ENCODE data around the gene SLC34A3. TPM values are rescaled to one million over a fixed set of nuclear protein-coding genes. Genes with fewer than 3 reads are reported as not detected.

Gene SLC34A3
- total and polyA plus RNA-seq, 9 donors, result 0.15 to 0.46 TPM; not detected in 7

GRCh38 chr9:137278061-137278701, 47.5 kb downstream of the SLC34A3 start:
- TF ChIP-seq POLR2A (IDR thresholded peaks at IDR 0.05) (no peak), EP300 (IDR thresholded peaks at IDR 0.05) (no peak), CTCF (IDR thresholded peaks at IDR 0.05) (no peak)
- H3K36me3 ChIP-seq, result no peaks in the 10 kb centered on the region
- peak in 3 of 5 donors; percentile 30 to 54 (median 53) for DNase-seq

GRCh38 chr9:137278721-137279711, 48.3 kb downstream of the SLC34A3 start:
- H3K4me1 ChIP-seq (ENCODE audit: insufficient read depth), result peaks cover 12% of the 10 kb centered on the region
- H3K9me3 ChIP-seq, result no peaks in the 10 kb centered on the region
- TF ChIP-seq CTCF (IDR thresholded peaks at IDR 0.05) (no peak), POLR2A (IDR thresholded peaks at IDR 0.05) (no peak), EP300 (IDR thresholded peaks at IDR 0.05) (no peak)
- H3K27ac ChIP-seq, result peak overlapping the region; percentile 74 to 87
- no peaks in the 10 kb centered on the region for H3K36me3 ChIP-seq
- peak in 3 of 5 donors; percentile 18 to 41 (median 39) for DNase-seq
- H3K27me3 ChIP-seq, result no peaks in the 10 kb centered on the region
- no peak overlapping the region for H3K4me3 ChIP-seq
- WGBS, 3 donors, result 79 to 91% (median 86%) methylated on average over 119 to 139 of the region's 139 CpGs
- intact Hi-C loops (cut with DNase I), result no loop called here

More at GRCh38 chr9:137278061-137278701, 47.5 kb downstream of the SLC34A3 start:
- Histone ChIP-seq H3K4me3 (peak overlapping the region; percentile 47), H3K9me3 (no peaks in the 10 kb centered on the region), H3K27me3 (no peaks in the 10 kb centered on the region), H3K27ac (peak overlapping the region; percentile 74 to 87), H3K4me1 (ENCODE audit: insufficient read depth) (peaks cover 12% of the 10 kb centered on the region)
- intact Hi-C loops (cut with DNase I), result no loop called here
- WGBS, 3 donors, result 5 to 11% (median 8%) methylated on average over 25 to 54 of the region's 54 CpGs

GRCh38 chr9:137279741-137280473, 49.2 kb downstream of the SLC34A3 start:
- intact Hi-C loops (cut with DNase I), result no loop called here
- Histone ChIP-seq H3K27me3 (no peaks in the 10 kb centered on the region), H3K36me3 (no peaks in the 10 kb centered on the region)

More at GRCh38 chr9:137279741-137280473, 49.2 kb downstream of the SLC34A3 start:
- 89 to 91% (median 90%) methylated on average over 37 to 41 of the region's 41 CpGs for WGBS, 3 donors
- no peaks in the 10 kb centered on the region for H3K9me3 ChIP-seq
- no peak overlapping the region for H3K27ac ChIP-seq
- peak in 3 of 5 donors; percentile 18 to 42 (median 32) for DNase-seq
- TF ChIP-seq CTCF (IDR thresholded peaks at IDR 0.05) (no peak), POLR2A (IDR thresholded peaks at IDR 0.05) (no peak), EP300 (IDR thresholded peaks at IDR 0.05) (no peak)
- H3K4me1 ChIP-seq (ENCODE audit: insufficient read depth), result peaks cover 12% of the 10 kb centered on the region
- no peak overlapping the region for H3K4me3 ChIP-seq

Data from ovary (tissue), 9 donors.